ENCODE measurements around the gene EVI5.

The EVI5 gene

DNA sequence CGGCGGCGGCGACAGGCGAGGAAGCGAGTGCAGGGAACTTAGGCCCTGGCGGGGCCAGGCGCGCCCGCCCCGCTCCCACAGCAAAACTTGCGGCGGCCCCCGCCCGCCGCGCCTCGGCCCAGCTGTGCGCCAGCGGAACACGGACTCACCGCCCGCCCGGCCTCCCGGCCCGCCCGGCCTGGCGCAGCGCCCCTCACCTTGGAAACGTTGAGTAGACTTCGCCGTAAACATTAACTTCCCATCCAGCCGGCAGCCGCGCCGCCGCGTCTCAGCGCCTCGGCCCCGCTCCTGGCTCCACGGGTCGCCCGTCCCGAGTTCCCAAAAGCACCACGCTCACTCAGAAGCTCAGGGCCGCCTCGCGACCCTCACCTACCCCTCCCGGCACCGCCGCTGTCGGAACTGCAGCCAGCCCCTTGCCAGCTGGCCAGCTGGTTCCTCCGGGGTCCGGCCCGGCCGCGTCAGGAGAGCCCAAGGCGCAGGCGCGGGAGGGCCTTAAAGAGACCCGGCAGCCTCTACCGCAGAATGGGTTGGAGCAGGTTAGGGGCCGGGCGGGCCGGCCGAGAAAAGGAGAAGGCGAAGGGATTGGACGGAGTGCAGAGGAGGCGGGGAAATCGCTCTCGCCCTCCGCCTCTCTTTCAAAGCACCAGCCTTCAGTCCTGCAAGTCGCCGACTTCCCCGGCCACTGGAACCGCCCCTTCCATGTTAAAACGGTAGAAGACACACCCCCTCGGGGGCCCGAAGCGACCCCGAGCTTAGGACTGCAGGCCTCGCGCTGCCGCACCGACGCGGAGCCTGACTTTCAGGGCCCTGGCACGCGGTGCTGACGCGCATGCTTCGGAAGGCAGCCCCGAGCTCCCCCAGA is at the start of gene EVI5:
Gene EVI5, minus strand, starts transcription at position 470 of the 862 bp plus-strand sequence. CDS start 48,562 bp downstream, outside the sequence.
- DNase-seq (ENCODE audit: low read depth): peak; percentile 27

DNA sequence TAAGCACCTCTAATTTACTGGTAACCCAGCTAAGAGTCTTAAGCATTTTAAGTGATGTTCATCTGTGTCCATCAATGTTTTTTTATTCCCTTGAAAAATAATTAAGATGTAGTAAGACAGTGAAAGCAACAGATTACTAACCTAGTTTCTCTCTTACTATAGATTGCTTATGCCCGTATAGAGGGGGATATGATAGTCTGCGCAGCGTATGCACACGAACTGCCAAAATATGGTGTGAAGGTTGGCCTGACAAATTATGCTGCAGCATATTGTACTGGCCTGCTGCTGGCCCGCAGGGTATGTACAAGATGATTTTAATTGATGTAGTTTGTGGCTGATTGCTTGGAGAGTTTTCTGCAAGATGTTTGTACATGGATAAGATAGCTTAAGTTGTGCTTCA is 49.7 kb upstream of the EVI5 start:
- DNase-seq (ENCODE audit: low read depth): no peak

DNA sequence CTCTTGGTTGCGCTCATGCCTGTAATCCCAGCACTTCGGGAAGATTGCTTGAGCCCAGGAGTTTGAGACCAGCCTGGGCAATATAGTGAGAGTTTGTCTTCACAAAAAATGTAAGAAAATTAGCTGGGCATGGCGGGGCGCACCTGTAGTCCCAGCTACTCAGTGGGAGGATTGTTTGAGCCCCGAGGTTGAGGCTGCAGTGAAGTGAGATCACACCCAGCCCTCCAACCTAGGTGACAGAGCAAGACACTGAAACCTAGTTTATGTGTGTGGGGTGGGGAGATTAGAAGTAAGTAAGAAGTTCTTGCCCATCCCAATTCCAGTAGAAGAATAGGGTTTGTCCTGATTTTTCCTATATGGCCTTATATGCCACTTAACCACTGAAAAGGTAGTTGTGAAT is 48.9 kb upstream of the EVI5 start:
- no peak for DNase-seq (ENCODE audit: low read depth)

DNA sequence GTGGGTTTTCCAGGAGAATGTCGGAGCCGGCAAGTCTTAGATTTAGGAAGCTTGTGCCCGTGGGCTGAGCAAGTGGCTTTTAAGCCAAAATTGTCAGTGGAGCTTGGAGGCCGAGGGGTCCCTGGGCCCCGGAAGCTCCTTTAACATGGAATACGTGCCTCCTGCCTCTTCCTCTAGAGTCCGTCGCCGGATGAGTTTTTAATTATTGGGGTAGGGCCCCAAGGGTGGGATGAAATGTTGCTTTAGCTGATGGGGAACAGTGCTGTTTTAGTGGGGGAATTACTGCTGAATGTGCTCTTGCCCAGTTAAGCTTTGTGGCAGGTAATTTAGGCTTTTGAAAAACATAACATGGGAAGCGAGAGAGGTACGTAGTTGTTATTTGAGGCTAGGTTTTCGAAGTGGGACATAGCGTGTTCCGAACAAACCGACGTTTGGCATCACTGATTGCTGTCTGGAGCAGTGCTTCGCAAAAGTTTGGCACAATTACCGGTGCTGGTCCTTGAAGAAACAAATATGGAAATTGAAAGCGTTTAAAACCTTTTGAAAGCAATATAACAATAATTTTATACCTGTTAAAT is 47.7 kb upstream of the EVI5 start:
- no peak for DNase-seq (ENCODE audit: low read depth)

DNA sequence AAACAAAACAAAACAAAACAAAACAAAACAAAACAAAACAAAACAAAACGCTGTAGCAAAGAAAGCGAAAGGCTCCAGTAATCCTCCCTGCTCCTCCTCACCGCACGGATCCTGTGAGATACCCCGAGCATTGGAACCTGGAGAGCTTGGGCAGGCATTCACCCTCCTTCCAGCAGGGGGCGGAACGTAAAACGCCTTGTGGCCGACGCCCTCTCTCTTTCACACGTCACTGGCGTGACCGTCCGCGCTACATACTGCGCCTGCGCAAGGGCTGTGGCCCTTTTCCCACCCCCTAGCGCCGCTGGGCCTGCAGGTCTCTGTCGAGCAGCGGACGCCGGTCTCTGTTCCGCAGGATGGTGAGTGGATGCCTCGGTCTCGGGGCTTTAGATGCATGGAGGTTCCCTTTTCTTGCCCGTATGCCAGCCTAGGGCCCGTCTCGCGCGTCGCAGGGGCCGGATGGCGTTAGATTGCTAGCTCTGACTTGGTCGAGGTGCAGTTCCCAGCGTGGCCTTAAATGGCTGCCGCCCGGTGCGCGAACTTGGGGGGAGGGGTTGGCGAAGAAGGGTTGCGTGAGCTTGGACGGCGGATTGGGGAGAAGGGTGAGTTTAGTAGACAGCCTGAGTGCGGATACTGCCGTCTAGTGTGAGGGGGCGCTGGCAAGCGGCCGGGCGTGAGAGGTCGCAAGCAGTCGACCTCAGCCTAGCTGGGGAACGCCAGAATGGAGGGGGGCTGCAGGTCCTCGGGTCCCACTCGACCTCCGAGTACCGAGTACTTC is 47.0 kb upstream of the EVI5 start, which contains the start of gene RPL5:
Gene RPL5, plus strand, starts transcription at position 279 of the 775 bp plus-strand sequence. Its CDS starts 75 bp downstream, at position 354.
- peak; percentile 94 for DNase-seq (ENCODE audit: low read depth)

DNA sequence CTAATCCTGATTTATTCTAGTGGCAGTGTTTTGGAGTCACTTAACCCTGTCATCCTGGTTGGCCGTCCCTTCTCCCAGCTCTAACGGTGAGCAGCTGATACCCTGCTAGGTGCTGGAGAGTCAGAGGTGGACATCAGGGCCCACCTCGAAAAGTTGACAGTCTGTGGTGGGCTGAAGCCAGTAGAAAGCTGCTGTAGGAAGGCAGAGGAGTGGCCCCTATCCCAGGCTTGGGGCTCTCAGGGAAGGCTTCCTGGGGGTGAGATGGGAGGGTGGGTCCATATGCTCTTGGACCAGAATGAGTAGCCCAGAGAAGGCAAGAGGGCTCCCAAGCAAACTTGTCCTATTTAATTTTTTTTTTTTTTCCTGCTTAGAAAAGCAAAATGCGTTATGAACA is 46.5 kb upstream of the EVI5 start:
- DNase-seq (ENCODE audit: low read depth): no peak

DNA sequence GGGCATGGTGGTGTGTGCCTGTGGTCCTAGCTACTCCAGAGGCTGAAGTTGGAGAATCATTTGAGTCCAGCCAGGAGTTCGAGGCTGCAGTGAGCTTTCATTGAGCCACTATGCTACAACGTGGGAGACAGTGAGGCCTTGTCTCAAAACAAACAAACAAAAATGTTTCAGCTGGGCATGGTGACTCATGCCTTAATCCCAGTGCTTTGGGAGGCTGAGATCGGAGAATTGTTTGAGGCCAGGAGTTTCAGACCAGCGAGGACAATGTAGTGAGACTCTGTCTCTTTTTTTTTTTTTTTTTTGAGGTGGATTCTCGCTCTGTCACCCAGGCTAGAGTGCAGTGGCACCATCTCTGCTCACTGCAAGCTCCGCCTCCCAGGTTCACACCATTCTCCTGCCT is 41.9 kb upstream of the EVI5 start:
- DNase-seq (ENCODE audit: low read depth): no peak

DNA sequence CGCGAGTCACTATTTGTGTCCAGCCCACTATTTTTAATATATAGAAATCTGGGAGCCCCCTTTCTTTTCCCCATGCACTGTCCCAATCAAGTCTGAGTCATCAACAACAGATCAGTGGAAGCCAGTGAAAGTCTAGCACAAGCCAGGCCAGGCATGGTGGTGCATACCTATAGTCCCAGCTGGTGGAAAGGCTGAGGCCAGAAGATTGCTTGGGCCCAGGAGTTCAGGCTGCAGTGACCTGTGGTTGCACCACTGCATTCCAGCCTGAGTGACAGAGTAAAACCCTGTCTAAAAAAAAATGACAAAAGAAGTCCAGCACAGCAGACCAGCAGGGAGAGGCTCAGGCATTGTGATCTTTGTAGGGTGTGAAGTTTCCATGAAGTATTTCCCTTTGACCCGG is 38.0 kb upstream of the EVI5 start:
- DNase-seq (ENCODE audit: low read depth): no peak

DNA sequence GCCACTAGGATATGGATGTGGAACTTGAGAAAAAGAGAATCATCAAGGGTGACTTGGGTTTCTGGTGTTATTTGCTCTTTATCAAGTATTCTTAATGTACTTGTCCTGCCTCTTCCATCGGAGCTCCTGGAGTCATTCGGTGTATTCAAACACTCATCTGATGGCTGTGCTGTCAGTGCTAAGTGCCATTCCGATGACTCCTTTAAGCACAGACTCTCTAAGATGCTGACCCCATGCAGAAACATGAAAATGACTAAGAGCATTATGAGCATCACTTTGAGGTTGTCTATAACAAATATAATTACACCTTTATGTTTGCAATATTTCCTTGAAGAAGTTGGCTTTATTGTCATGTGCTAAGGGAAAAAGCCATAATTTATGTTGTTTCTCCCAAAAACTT is 35.6 kb upstream of the EVI5 start:
- DNase-seq (ENCODE audit: low read depth): no peak

DNA sequence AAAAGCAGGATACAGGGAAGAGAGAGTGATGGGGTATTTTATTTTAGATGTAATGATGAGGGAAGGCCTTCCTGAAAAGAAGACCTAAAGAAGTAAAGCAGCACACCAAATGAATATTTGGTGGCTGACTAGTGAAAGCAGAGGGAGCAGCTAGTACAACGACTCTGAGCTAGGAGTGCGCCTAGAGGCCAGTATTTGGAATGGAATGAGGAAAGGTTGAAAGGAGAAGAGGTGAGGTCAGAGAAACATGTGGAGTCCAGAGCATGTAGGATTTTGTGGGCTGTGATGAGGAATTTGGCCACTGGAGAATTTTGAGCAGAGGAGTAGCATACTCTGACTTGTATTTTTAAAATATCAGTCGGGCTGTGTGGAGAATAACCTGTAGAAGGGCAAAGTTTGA is 35.1 kb upstream of the EVI5 start:
- no peak for DNase-seq (ENCODE audit: low read depth)

DNA sequence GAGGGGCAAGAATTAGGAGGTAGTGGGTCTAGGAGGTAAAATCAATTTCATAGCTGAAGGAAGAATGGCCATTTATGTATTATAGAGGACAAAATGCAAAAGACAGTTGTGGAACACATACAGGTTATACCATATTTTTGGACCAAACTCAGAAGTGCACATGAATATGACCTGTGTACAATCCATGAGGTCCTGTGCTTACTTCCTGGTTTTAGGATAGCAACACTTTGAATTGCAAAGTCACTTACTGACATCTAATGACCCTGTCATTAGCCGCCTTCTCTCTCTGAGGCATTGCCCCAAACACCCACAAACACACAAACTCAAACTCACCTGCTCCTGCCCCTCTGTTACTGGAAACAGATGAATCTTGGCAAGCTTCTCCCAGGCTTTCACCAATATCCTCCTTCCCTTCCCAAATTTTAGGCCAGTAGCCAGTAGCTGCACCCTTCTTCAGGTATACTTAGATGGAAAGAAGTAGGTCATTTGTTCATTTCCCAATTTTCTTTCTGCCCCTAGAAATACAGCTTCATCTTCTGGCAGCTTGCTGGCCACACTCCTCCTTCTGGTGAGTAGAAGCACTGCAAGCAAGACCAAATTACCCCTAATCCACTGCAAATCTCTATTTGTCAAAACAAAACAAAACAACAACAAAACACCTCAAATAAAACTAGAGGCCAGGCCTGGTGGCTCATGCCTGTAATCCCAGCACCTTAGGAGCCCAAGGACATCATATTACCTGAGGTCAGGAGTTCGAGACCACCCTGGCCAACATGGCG is 33.3 kb upstream of the EVI5 start:
- DNase-seq (ENCODE audit: low read depth): no peak

DNA sequence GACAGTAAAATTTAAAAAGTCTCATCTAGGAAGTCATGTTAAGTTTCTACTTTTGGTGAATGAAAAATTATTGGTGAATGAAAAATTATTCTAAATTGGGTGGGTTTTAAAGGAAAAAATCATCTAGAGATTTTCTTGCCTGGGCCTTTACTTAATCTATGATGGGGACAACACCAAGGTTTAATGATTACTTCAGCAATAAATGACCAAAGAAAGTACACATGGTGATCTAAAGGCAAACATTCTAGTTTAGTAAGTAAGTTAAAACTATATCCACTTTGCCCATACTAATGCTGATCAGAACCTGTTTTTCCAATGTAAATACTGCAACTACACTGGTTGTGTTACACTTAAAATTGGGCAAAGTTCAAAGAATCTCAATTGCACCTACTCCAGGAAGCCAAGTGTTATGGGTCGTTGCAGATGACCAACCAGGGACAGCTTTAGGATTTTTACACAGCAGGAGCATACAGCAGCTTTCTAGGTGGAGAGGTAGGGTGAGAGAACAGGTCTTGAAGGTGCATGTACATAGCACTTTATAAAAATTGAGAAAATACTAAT is 32.3 kb upstream of the EVI5 start:
- no peak for DNase-seq (ENCODE audit: low read depth)

DNA sequence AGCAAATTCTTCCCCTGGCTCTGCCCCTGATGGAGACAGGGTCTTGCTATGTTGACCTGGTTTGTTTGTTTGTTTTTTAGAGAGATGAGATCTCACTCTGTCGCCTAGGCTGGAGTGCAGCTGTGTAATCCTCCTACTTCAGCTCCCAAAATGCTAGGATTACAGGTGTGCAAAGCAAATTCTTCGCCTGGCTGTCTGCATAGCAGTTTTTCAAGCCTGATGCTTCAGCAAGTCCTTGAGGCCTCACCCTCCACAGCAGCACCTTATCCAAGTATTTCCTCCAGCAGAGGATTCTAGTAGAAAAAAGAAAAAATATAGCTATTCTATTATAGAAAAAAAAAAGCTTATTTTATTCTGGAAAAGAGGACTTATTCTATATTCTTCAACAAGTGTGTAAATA is 31.8 kb upstream of the EVI5 start:
- DNase-seq (ENCODE audit: low read depth): no peak

DNA sequence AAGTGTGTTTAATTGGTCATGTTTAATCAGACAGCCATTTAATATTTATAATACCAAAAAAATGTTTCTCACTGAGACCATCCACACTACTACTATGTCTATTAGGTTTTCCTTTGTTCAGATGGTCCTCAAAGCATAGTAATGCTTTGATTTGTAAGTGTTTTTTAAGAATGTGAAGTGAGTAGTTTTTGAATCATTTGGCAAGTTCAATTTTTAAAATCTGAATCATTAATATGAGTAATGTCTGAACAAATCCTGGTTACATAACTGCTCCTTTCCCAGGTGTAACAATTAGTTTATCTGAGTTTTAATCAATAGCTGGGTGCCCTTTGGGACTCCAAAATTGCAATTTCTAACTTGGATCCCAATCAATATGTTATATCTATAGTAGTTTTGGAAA is 23.5 kb upstream of the EVI5 start:
- DNase-seq (ENCODE audit: low read depth): no peak

DNA sequence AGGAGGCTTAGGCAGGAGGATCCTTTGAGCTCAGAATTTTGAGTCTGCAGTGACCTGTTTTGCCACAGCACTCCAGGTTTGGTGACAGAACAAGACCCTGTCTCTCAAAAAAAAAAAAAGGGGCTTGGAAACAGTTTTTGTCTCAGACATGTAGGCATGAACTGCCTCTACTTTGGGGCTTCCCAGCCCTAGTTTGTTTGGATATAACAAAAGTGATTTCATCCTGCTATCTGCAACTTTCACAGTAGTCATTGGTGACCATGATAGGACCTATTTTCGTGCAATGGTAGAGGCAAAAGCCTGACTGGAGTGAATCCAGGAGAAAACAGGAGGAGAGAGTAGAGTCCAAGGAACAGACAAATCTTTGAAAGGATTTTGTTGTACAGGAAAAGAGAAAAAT is 20.3 kb upstream of the EVI5 start:
- no peak for DNase-seq (ENCODE audit: low read depth)

DNA sequence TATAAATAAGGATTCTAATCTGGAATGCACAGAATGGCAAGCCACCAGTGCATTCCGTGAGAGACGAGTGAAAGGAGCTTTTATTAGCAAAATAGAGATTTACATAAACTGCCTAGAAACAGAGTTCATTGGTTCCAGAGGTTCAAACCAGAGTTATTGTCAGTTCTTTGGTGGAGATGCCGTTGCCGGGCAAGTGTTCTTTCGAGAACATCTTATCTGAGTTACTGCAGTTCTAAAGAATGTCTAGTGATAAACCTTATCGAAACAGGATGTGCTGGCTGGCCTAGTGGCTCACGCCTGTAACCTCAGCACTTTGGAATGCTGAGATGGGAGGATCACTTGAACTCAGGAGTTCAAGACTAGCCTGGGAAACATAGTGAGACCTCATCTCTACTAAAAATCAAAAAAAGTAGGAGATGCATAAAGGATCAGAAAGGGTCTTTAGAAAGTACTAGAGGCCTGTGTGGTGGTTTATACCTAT is 19.9 kb upstream of the EVI5 start:
- DNase-seq (ENCODE audit: low read depth): no peak

DNA sequence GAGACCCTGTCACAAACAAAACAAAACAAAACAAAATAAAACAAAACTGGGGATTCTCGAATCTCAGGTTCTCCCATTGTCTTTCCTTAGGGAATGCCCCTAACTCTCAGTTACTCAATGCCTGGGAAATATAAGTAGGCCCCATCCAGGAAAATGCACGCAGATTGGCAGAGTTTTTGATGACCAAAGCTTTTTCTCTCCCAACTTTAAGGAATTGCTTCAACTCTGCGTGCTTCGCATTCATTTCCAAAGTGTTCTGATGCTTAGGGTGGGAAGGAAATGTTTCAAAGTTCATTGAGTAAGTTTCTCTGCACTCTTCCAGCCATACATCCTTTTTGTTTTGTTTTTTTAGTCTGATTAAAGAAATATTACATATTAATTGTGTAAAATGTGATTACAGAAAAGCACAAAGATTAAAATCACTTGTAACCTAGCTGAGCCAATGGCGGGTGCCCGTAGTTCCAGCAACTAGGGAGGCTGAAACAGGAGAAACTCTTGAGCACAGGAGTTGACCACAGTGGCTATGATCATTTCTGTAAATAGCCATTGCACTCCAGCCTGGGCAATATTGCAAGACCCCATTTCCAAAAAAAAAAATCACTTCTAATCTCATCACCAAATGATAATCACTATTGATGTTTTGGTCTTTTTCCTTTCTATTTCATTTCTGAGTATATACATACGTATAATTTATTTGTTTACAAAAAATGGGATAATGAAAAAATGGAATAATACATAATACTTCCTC is 18.4 kb upstream of the EVI5 start:
- no peak for DNase-seq (ENCODE audit: low read depth)

DNA sequence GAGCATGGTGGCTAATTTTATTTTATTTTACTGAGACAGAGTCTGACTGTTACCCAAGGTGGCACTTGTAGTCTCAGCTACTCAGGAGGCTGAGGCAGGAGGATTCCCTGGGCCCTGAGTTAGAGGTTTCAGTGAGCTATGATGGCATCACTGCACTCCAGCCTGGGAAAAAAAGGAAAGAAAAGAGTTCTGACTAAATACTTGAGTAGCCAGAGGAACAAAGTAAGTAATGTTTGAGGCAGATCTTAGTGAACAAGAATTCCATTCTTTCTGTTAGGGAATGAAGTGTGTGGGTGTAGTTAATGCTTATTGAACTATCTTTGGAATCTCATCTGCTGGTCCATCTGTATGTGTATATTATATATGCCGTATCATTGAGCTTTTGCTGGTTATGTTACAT is 13.1 kb upstream of the EVI5 start:
- DNase-seq (ENCODE audit: low read depth): no peak

DNA sequence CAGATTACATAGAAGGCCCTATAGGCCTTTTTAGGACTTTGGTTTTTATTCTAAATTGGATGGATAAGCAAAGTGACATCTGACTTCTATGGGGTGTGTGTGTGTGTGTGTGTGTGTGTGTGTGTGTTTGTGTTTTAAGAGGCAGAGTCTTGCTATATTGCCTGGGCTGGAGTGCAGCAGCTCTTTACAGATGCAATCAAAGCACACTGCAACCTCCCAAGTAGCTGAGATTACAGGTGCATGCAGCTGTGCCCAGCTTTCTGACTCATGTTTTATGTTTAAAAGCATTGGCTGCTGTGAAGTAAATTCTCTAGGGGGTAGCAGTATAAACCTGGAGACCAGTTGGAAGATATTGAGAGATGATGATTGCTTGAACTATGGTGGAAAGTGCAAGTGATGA is 12.4 kb upstream of the EVI5 start:
- DNase-seq (ENCODE audit: low read depth): no peak

DNA sequence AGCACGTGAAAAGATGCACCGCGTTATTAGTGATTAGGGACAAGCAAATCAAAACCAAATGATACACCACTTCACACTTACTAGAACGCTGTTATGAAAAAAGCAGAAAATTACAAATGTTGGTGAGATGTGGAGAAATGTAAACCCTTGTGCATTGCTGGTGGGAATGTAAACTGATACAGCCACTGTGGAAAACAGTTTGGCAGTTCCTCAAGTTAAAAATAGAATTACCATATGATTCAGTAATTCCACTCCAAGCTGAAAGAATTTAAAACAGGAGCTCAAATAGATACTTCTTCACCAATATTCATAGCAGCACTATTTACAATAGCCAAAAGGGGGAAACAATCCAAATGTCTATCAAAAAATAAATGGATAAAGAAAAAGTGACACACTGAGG is 10.3 kb upstream of the EVI5 start:
- no peak for DNase-seq (ENCODE audit: low read depth)

DNA sequence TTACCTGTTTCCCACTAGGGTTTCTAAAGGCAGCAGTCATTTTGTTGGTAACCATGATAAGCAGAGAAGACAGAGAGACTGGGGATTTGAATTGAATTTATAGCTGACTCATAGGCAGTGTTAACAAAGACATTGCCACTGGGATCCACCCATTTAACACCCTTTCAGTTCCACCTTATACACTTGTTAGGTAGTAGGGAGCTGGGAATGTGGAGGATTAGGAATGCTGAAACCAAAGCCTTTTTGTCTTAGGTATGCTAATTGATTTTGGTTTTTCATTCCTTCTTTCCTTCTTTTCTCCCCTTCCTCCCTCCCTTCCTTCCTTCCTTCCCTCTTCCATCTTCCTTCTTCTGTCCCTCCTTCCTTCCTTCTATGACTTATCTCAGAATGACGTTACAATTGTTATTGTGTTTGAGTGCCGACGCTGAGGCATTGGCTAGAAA is 7.5 kb upstream of the EVI5 start:
- DNase-seq (ENCODE audit: low read depth): no peak

All from activated gamma-delta T cell treated with anti-CD3 and anti-CD28 coated beads, Interleukin-2, amount 50 U/mL, for 16 hours (primary cell).